K562 (cell line): ENCODE data around the gene PGBD4. TPM values are rescaled to one million over a fixed set of nuclear protein-coding genes. Genes with fewer than 3 reads are reported as not detected.

Experiments used
- ATAC-seq: fragments of 200-7000 bp; cut with Tn5 transposase; 3 replicates; pipeline ENCODE4 v1.9.1; 2020; ENCODE audit warnings: moderate library complexity
- BruUV-seq: library from RNA; stranded (reverse); fragments of 400-500 nt; replicated peaks from 2 replicates; lab custom pipeline; 2021; lab: Mats Ljungman, UMichigan
- CTCF ChIA-PET: fragments of 300-600 bp; formaldehyde crosslinking; extraction: SDS; loops from one replicate; lab custom pipeline; 2021; ENCODE audit warnings: low intra/inter-chr PET ratio; lab: Yijun Ruan, JAX
- POLR2A ChIA-PET: fragments of 300-600, 350-650 bp; sonication (Branson Sonifier 250); formaldehyde crosslinking; extraction: SDS; loops from one replicate; lab custom pipeline; 2021; ENCODE audit warnings: antibody characterized with exemption, inconsistent platforms; lab: Yijun Ruan, JAX
- DNase-seq, 4 experiments: peaks; one replicate each; pipeline versions ENCODE4 v3.0.0 to v3.0.0-alpha.2; 2011 to 2018; ENCODE audit warnings: low spot score in 3 of 4, mixed read lengths in 3 of 4; ENCODE audit errors: extremely low read depth in 1 of 4
- FAIRE-seq: peaks from 2 replicates; lab custom pipeline; 2011; peaks lifted over from hg19 to GRCh38; lab: Jason Lieb, UNC
- H2AFZ ChIP-seq: 2 replicates; pipeline ENCODE4 v1.6.0; 2011; ENCODE audit warnings: low read depth, low read length, control low read depth, inconsistent platforms
- H3K27ac ChIP-seq: fragments of 200-600 bp; 3 replicates; pipeline ENCODE4 v1.8.0; 2011; ENCODE audit warnings: low read depth, mild to moderate bottlenecking, control low read depth, inconsistent platforms, low read length, moderate library complexity, mixed read lengths; ENCODE audit errors: extremely low read depth
- H3K27me3 ChIP-seq, 2 experiments: fragments of 300-600 bp in 1 of 2; 2 replicates in 1 of 2; 3 replicates in 1 of 2; pipeline versions ENCODE4 v1.6.0 to v1.8.0; 2011; ENCODE audit warnings: inconsistent platforms in 2 of 2, low read length in 2 of 2, mild to moderate bottlenecking in 1 of 2, mixed read lengths in 1 of 2, moderate library complexity in 1 of 2; ENCODE audit not compliant: control insufficient read depth in 2 of 2, insufficient read depth in 2 of 2
- H3K36me3 ChIP-seq: fragments of 300-600 bp; 3 replicates; pipeline ENCODE4 v1.8.0; 2011; ENCODE audit warnings: mild to moderate bottlenecking, low read length, inconsistent platforms; ENCODE audit not compliant: control insufficient read depth, insufficient read depth
- H3K4me1 ChIP-seq, 2 experiments: fragments of 200-600 bp in 1 of 2; replicated peaks in 1 of 2; 2 replicates in 1 of 2; 3 replicates in 1 of 2; pipeline versions ENCODE4 v1.5.1 to v1.8.0; 2011; ENCODE audit warnings: inconsistent platforms in 2 of 2, low read length in 2 of 2, mild to moderate bottlenecking in 1 of 2, mixed read lengths in 1 of 2, moderate library complexity in 1 of 2; ENCODE audit not compliant: control insufficient read depth in 2 of 2, insufficient read depth in 2 of 2
- H3K4me2 ChIP-seq: 2 replicates; pipeline ENCODE4 v1.6.1; 2011; ENCODE audit warnings: low read length, control low read depth, inconsistent platforms, mixed read lengths; ENCODE audit not compliant: insufficient read depth
- H3K4me3 ChIP-seq: fragments of 200-600 bp; sonication (generic), shearing (Covaris generic); 2 replicates; pipeline ENCODE4 v1.5.1; 2016; ENCODE audit warnings: control low read depth, inconsistent platforms
- H3K79me2 ChIP-seq: fragments of 200-600 bp; 3 replicates; pipeline ENCODE4 v1.8.0; 2011; ENCODE audit warnings: low read length, inconsistent platforms; ENCODE audit not compliant: control insufficient read depth, insufficient read depth
- H3K9ac ChIP-seq, 2 experiments: 2 replicates each; pipeline versions ENCODE4 v1.6.0 to v1.6.1; 2011; ENCODE audit warnings: low read depth in 2 of 2, low read length in 2 of 2, control low read depth in 1 of 2, inconsistent platforms in 1 of 2, mild to moderate bottlenecking in 1 of 2, mixed read lengths in 1 of 2; ENCODE audit not compliant: insufficient read depth in 1 of 2
- H3K9me1 ChIP-seq: one replicate; pipeline ENCODE4 v1.6.0; 2011; ENCODE audit warnings: inconsistent platforms, mild to moderate bottlenecking, low read length, moderate library complexity; ENCODE audit not compliant: control insufficient read depth, insufficient read depth
- H3K9me3 ChIP-seq: replicated peaks from 2 replicates; pipeline ENCODE4 v1.5.1; 2011; ENCODE audit warnings: low read depth, low read length, inconsistent platforms; ENCODE audit not compliant: control insufficient read depth, insufficient read depth
- H4K20me1 ChIP-seq: replicated peaks from 2 replicates; pipeline ENCODE4 v1.6.1; 2011; ENCODE audit warnings: low read length, inconsistent platforms, mixed read lengths; ENCODE audit not compliant: control insufficient read depth, insufficient read depth
- ASH1L ChIP-seq: fragments of 450-650 bp; IDR thresholded peaks from 2 replicates; pipeline ENCODE4 v1.6.1; 2018; ENCODE audit warnings: borderline replicate concordance, mild to moderate bottlenecking, low read depth; ENCODE audit not compliant: partially characterized antibody
- HES1 ChIP-seq: fragments of 450-650 bp; IDR thresholded peaks from 2 replicates; pipeline ENCODE4 v1.6.1; 2016; ENCODE audit warnings: low read depth, mild to moderate bottlenecking, moderate library complexity
- KAT7 ChIP-seq: sonication (generic); formaldehyde crosslinking; IDR thresholded peaks from 2 replicates; pipeline ENCODE4 v1.8.0; 2022; ENCODE audit warnings: missing genetic modification reagents, mild to moderate bottlenecking, borderline replicate concordance
- NCOA1 ChIP-seq: fragments of 450-650 bp; IDR thresholded peaks from 2 replicates; pipeline ENCODE4 v1.6.1; 2016; ENCODE audit warnings: low read depth
- NRF1 ChIP-seq, 2 experiments: fragments of 450-650 bp; IDR thresholded peaks in 1 of 2; conservative IDR thresholded peaks in 1 of 2; 2 replicates each; pipeline ENCODE4 v1.6.1; 2014; ENCODE audit warnings: mild to moderate bottlenecking in 2 of 2
- ZC3H11A ChIP-seq: IDR thresholded peaks from 2 replicates; pipeline ENCODE4 v1.6.1; 2012; ENCODE audit warnings: low read depth, low read length, improper control_type of control experiment
- ZNF589 ChIP-seq: fragments of 200-800 bp; sonication (Bioruptor generic); IDR thresholded peaks from 2 replicates; pipeline ENCODE4 v1.6.1; 2016; ENCODE audit warnings: low read depth, missing genetic modification characterization, missing compliant biosample characterization
- WGBS: fragments of 100-300 bp; shearing (Covaris generic); methylation state at CpG from one replicate; pipeline ENCODE4 v1.1.6; 2016; ENCODE audit warnings: low coverage, mixed read lengths; ENCODE audit not compliant: insufficient coverage; ENCODE audit errors: missing lambda C conversion rate; 5-methylcytosine and 5-hydroxymethylcytosine counted together
- in situ Hi-C: fragments of 300-500 bp; cut with MboI; formaldehyde crosslinking; loops from 4 replicates; pipeline ENCODE4 v1.15.0; 2018; ENCODE audit warnings: inconsistent platforms, mixed read lengths
- intact Hi-C: fragments of 100-400 bp; cut with micrococcal nuclease; formaldehyde crosslinking; loops from 2 replicates; pipeline ENCODE4 v1.14.2; 2022
- polyA plus RNA-seq, 8 experiments: library from polyadenylated mRNA; depleted of rRNA in 4 of 8; stranded (reverse) in 5 of 8; unstranded in 3 of 8; fragments of >200 nt; fragmentation: Nextera tagmentation in 2 of 8; fragmentation: Illumina TruSeq in 1 of 8; extraction: Ambion mirVana in 2 of 8; extraction: Trizol in 1 of 8; gene quantifications; 2 replicates each; pipeline versions ENCODE4 v1.2.1 to v1.2.3, GENCODE V29; 2011 to 2014; ENCODE audit warnings: inconsistent platforms in 1 of 8, missing spikeins in 1 of 8
- total RNA-seq, 7 experiments: library from RNA; depleted of rRNA in 6 of 7; stranded (reverse); fragments of >200 nt in 6 of 7; fragmentation: Illumina TruSeq in 2 of 7; extraction: Trizol in 2 of 7; gene quantifications; 2 replicates each; pipeline versions ENCODE4 v1.2.1 to v1.2.3, GENCODE V29; 2011 to 2021; ENCODE audit warnings: low replicate concordance in 1 of 7

The PGBD4 gene
- total and polyA plus RNA-seq, 9 of the 15 experiments (the other 6 are each of a cell fraction or from before 2014, with no cell fraction given) = 2.1 to 4.9 (median 2.7) TPM

- TF ChIP-seq ZNF589 (CRISPR knock-in tag) (0 out of 2 replicates have a peak, but pooled peaks have one; percentile 54), ZC3H11A (no peak), NCOA1 (0 out of 2 replicates have a peak, but pooled peaks have one; percentile 28), HES1 (no peak)
- TF ChIP-seq, all 486 proteins: peak for 26
Measured at GRCh38 chr15:34102175-34102925, 467 bp downstream of the PGBD4 start (continued).

GRCh38 chr15:34106423-34106822 is 4.5 kb downstream of the PGBD4 start:
- 73% methylated on average over 1 of the region's 1 CpG for WGBS
- H2AFZ ChIP-seq = no peak overlapping the region
- FAIRE-seq (no peak), DNase-seq (no peak), ATAC-seq (no peak)
- H3K79me2 ChIP-seq = peaks cover 14% of the 10 kb centered on the region
- TF ChIP-seq NRF1 (conservative IDR thresholded peaks at IDR 0.05 in 1 of 2, IDR thresholded peaks at IDR 0.05 in 1 of 2) = no peak
- no peak for TF ChIP-seq KAT7 (CRISPR knock-in tag)
- no peak for TF ChIP-seq ASH1L
- no peak for TF ChIP-seq ZNF589 (CRISPR knock-in tag)
- H3K9me3 ChIP-seq = no peaks in the 10 kb centered on the region; the same call in 1 of the 2 replicates
- peaks cover 0 to 3% of the 10 kb centered on the region in 2 experiments; a peak in 1 of 5 replicates for H3K4me1 ChIP-seq
- no peak overlapping the region for H3K4me3 ChIP-seq
- no peak overlapping the region for H3K4me2 ChIP-seq
- H3K9ac ChIP-seq = no peak overlapping the region
- CTCF ChIA-PET = no interaction called here
- POLR2A ChIA-PET = no interaction called here
- in situ Hi-C loops = no loop called here
- H4K20me1 ChIP-seq = no peaks in the 10 kb centered on the region
- H3K27me3 ChIP-seq = no peaks in the 10 kb centered on the region
- H3K27ac ChIP-seq = no peak overlapping the region
- no TSS peak for BruUV-seq
- intact Hi-C loops = no loop called here
- H3K36me3 ChIP-seq = peaks cover 10% of the 10 kb centered on the region; the same call in 2 of the 3 replicates
- no peaks in the 10 kb centered on the region for H3K9me1 ChIP-seq
